SU-DHL-6 (cell line): Measurements from ENCODE around the gene MYLK.

Experiments
- EZH2phosphoT487 ChIP-seq: fragments of 200-600 bp; sonication (generic), shearing (Covaris generic); conservative IDR thresholded peaks from 2 replicates; pipeline ENCODE4 v1.6.1; 2018; ENCODE audit warnings: mild to moderate bottlenecking, antibody characterized with exemption, low read length, moderate library complexity, mixed read lengths
- TF ChIP-seq, protein P1 (sequence below): fragments of 200-600 bp; sonication (generic); IDR thresholded peaks from one replicate; pipeline ENCODE4 v1.5.1; 2017; ENCODE audit warnings: antibody characterized with exemption, mild to moderate bottlenecking, low read length, moderate library complexity; ENCODE audit not compliant: insufficient read depth, poor library complexity, severe bottlenecking

DNA sequence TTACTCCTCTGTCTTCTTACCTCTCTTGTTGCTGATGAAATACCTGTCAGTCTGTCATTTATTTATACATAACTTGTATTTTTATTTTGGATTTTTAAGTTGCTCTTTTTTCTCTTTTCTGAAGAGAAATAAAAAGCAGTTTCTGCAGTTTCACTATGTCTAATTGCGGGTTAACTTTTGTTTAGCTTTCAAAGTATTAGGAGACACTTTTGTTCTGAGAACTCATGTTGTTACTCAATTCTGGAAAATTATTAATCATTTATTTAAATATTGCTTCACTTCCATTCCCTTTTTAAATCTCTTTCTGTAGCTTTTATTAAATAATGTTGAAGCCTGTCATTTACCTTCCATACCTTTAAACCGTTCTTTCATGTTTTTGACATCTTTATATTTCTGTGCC is 29.2 kb downstream of the MYLK start:
- TF ChIP-seq, protein P1, sequence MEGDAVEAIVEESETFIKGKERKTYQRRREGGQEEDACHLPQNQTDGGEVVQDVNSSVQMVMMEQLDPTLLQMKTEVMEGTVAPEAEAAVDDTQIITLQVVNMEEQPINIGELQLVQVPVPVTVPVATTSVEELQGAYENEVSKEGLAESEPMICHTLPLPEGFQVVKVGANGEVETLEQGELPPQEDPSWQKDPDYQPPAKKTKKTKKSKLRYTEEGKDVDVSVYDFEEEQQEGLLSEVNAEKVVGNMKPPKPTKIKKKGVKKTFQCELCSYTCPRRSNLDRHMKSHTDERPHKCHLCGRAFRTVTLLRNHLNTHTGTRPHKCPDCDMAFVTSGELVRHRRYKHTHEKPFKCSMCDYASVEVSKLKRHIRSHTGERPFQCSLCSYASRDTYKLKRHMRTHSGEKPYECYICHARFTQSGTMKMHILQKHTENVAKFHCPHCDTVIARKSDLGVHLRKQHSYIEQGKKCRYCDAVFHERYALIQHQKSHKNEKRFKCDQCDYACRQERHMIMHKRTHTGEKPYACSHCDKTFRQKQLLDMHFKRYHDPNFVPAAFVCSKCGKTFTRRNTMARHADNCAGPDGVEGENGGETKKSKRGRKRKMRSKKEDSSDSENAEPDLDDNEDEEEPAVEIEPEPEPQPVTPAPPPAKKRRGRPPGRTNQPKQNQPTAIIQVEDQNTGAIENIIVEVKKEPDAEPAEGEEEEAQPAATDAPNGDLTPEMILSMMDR, result no peak
- no peak for TF ChIP-seq EZH2phosphoT487
